GM12874 (cell line): Measurements from ENCODE around the gene PCCA.

Source experiments
- TF ChIP-seq, protein P1 (sequence below): IDR thresholded peaks from 2 replicates; pipeline ENCODE4 v1.5.1; 2011; ENCODE audit warnings: low read depth, mild to moderate bottlenecking, control low read depth, low read length, moderate library complexity; ENCODE audit not compliant: insufficient read depth

Gene PCCA

GRCh38 chr13:100088644-100089464 lies at the start of gene PCCA:
PCCA (plus strand) TSS chr13:100089093; CDS start chr13:100089121, 28 bp downstream.
- TF ChIP-seq, protein P1, sequence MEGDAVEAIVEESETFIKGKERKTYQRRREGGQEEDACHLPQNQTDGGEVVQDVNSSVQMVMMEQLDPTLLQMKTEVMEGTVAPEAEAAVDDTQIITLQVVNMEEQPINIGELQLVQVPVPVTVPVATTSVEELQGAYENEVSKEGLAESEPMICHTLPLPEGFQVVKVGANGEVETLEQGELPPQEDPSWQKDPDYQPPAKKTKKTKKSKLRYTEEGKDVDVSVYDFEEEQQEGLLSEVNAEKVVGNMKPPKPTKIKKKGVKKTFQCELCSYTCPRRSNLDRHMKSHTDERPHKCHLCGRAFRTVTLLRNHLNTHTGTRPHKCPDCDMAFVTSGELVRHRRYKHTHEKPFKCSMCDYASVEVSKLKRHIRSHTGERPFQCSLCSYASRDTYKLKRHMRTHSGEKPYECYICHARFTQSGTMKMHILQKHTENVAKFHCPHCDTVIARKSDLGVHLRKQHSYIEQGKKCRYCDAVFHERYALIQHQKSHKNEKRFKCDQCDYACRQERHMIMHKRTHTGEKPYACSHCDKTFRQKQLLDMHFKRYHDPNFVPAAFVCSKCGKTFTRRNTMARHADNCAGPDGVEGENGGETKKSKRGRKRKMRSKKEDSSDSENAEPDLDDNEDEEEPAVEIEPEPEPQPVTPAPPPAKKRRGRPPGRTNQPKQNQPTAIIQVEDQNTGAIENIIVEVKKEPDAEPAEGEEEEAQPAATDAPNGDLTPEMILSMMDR, result no peak

DNA sequence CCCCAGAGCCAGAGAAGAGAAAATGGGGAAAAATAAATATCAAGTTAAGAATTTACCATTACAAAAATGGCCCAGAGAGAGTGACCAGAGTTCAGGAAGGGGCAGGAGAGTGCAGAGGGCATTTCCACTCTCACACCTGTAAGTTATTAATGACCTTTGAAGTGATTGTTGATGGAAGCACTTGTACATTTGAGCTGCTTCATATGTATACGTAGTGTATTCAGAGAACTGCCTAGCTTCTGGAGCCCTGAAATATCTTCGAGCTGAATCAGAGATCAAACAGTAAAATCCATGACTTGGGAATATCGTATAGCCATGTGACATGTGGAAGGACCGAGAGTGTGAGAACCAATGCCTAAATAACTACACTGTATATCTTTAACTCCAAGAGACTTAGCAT lies 49.2 kb upstream of the PCCA start:
- TF ChIP-seq, protein P1, result no peak

DNA sequence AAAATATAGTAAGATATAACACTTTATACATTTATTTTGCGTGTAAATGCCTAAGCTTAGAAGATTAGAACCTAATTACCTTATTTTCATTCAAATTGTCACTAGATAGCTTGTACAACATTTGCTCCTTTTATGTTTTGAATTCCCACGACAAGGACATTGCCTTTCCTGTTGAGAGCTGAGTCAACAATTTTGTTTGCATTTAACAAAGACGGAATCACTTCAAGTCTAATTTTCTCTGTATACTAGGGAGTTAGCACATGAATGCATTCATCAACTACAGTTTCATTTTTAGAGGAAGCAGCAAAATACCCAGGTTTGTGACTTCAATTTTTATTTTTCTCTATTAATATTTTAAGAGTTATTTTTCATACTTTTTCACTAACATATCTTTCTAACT lies 48.7 kb upstream of the PCCA start:
- TF ChIP-seq, protein P1, result no peak

- TF ChIP-seq, protein P1, result no peak
These were observed 44.0 kb upstream of the PCCA start for GRCh38 chr13:100044936-100045335.

DNA sequence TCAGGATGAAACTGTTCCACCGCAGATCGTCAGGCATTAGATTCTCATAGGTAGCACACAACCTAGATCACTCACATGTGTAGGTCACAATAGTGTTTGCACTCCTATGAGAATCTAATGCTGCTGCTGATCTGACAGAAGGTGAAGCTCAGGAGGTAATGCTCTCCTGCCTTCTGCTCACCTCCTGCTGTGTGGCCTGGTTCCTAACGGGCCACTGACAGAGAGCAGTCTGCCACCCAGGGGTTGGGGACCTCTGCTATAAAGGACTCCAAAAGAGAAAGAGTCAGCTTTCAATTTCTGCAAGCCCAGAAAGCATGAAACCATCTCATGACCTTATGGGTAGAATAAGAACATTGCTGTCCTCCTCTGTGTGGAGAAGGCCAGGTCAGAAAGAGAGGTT lies 43.5 kb upstream of the PCCA start:
- TF ChIP-seq, protein P1, result no peak

DNA sequence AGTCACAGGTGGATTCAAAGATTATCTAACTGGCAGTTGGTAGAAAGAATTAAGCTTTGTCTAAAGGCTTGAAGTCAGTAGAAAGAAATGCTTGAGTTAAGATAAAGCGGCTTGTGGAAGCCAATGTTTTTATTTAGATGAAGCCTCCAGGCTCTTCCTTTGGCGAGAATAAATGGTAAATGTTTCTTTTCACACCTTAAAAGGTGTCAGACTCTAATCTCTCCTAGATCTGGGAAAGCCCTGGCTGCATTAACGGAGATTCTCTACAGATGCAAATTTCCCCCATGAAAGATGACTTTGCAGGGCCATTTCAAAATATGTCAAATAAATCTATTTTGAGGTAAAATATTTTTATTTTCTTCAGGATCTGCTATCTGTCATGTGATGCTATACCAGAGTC lies 37.8 kb upstream of the PCCA start:
- TF ChIP-seq, protein P1, result no peak

- TF ChIP-seq, protein P1, result no peak
These were observed 29.1 kb upstream of the PCCA start for GRCh38 chr13:100059827-100060226.
